Measurements from ENCODE around the gene TMEM250. TPM values are rescaled to one million over a fixed set of nuclear protein-coding genes. Genes with fewer than 3 reads are reported as not detected.

The TMEM250 gene
- total and polyA plus RNA-seq, 5 donors, result 16.5 to 25.5 (median 20.3) TPM

GRCh38 chr9:136138566-136138965 lies 19.9 kb upstream of the TMEM250 start:
- DNase-seq, result peak in 1 of 3 donors; percentile 54
- no peak for ATAC-seq
- Histone ChIP-seq H3K27me3 (ENCODE audit: control insufficient read depth, insufficient read depth) (no peaks in the 10 kb centered on the region), H3K4me3 (ENCODE audit: low read length) (no peak overlapping the region), H3K9me3 (ENCODE audit: control insufficient read depth, low read length) (no peaks in the 10 kb centered on the region), H3K4me1 (ENCODE audit: control insufficient read depth, insufficient read depth, low read length) (peaks cover 2% of the 10 kb centered on the region), H3K27ac (ENCODE audit: low read length) (no peak overlapping the region)
- intact Hi-C loops (cut with DNase I), result no loop called here
- 22% methylated on average over 9 of the region's 9 CpGs for WGBS

- intact Hi-C loops (cut with DNase I), result no loop called here
- ATAC-seq, result no peak
Observed at GRCh38 chr9:136137321-136138265, 18.9 kb upstream of the TMEM250 start.

GRCh38 chr9:136136127-136136925 lies 17.7 kb upstream of the TMEM250 start:
- Histone ChIP-seq H3K27me3 (ENCODE audit: control insufficient read depth, insufficient read depth) (no peaks in the 10 kb centered on the region), H3K4me3 (ENCODE audit: low read length) (no peak overlapping the region), H3K4me1 (ENCODE audit: control insufficient read depth, insufficient read depth, low read length) (peaks cover 2% of the 10 kb centered on the region), H3K9me3 (ENCODE audit: control insufficient read depth, low read length) (no peaks in the 10 kb centered on the region), H3K27ac (ENCODE audit: low read length) (no peak overlapping the region)
- peak in 1 of 3 donors; percentile 36 for DNase-seq
- 83% methylated on average over 33 of the region's 33 CpGs for WGBS
- ATAC-seq, result no peak
- intact Hi-C loops (cut with DNase I), result no loop called here

More at GRCh38 chr9:136137321-136138265, 18.9 kb upstream of the TMEM250 start:
- peak in 1 of 3 donors; percentile 52 for DNase-seq
- Histone ChIP-seq H3K4me1 (ENCODE audit: control insufficient read depth, insufficient read depth, low read length) (peaks cover 2% of the 10 kb centered on the region), H3K27me3 (ENCODE audit: control insufficient read depth, insufficient read depth) (no peaks in the 10 kb centered on the region), H3K27ac (ENCODE audit: low read length) (no peak overlapping the region), H3K9me3 (ENCODE audit: control insufficient read depth, low read length) (no peaks in the 10 kb centered on the region), H3K4me3 (ENCODE audit: low read length) (no peak overlapping the region)
- 69% methylated on average over 27 of the region's 27 CpGs for WGBS

GRCh38 chr9:136135326-136136126 lies 16.9 kb upstream of the TMEM250 start:
- intact Hi-C loops (cut with DNase I), result no loop called here
- Histone ChIP-seq H3K27me3 (ENCODE audit: control insufficient read depth, insufficient read depth) (no peaks in the 10 kb centered on the region), H3K4me3 (ENCODE audit: low read length) (no peak overlapping the region), H3K9me3 (ENCODE audit: control insufficient read depth, low read length) (no peaks in the 10 kb centered on the region), H3K27ac (ENCODE audit: low read length) (no peak overlapping the region), H3K4me1 (ENCODE audit: control insufficient read depth, insufficient read depth, low read length) (peaks cover 2% of the 10 kb centered on the region)
- no peak for ATAC-seq
- peak in 1 of 3 donors; percentile 51 for DNase-seq
- 52% methylated on average over 18 of the region's 18 CpGs for WGBS

GRCh38 chr9:136133959-136134484 lies 15.3 kb upstream of the TMEM250 start:
- Histone ChIP-seq H3K4me1 (ENCODE audit: control insufficient read depth, insufficient read depth, low read length) (peaks cover 2% of the 10 kb centered on the region), H3K9me3 (ENCODE audit: control insufficient read depth, low read length) (no peaks in the 10 kb centered on the region), H3K27ac (ENCODE audit: low read length) (no peak overlapping the region), H3K4me3 (ENCODE audit: low read length) (no peak overlapping the region), H3K27me3 (ENCODE audit: control insufficient read depth, insufficient read depth) (no peaks in the 10 kb centered on the region)
- 28% methylated on average over 18 of the region's 18 CpGs for WGBS
- peak in 1 of 3 donors; percentile 42 for DNase-seq
- no peak for ATAC-seq
- intact Hi-C loops (cut with DNase I), result no loop called here

GRCh38 chr9:136133191-136133958 lies 14.7 kb upstream of the TMEM250 start:
- no peaks in the 10 kb centered on the region for H3K9me3 ChIP-seq (ENCODE audit: control insufficient read depth, low read length)
- H3K4me1 ChIP-seq (ENCODE audit: control insufficient read depth, insufficient read depth, low read length), result peaks cover 2% of the 10 kb centered on the region
- 5% methylated on average over 69 of the region's 69 CpGs for WGBS
- DNase-seq (peak in 2 of 3 donors; percentile 72 to 81), ATAC-seq (peak; percentile 39 to 60)
- H3K27ac ChIP-seq (ENCODE audit: low read length), result no peak overlapping the region
- intact Hi-C loops (cut with DNase I), result no loop called here
- H3K4me3 ChIP-seq (ENCODE audit: low read length), result peak overlapping the region; percentile 52
- no peaks in the 10 kb centered on the region for H3K27me3 ChIP-seq (ENCODE audit: control insufficient read depth, insufficient read depth)

GRCh38 chr9:136132512-136133050 lies 13.9 kb upstream of the TMEM250 start:
- DNase-seq, result peak in 1 of 3 donors; percentile 63
- Histone ChIP-seq H3K27ac (ENCODE audit: low read length) (no peak overlapping the region), H3K9me3 (ENCODE audit: control insufficient read depth, low read length) (no peaks in the 10 kb centered on the region), H3K4me3 (ENCODE audit: low read length) (no peak overlapping the region), H3K4me1 (ENCODE audit: control insufficient read depth, insufficient read depth, low read length) (peaks cover 2% of the 10 kb centered on the region), H3K27me3 (ENCODE audit: control insufficient read depth, insufficient read depth) (no peaks in the 10 kb centered on the region)
- WGBS, result 7% methylated on average over 52 of the region's 52 CpGs
- ATAC-seq, result peak; percentile 4 to 9
- intact Hi-C loops (cut with DNase I), result no loop called here

GRCh38 chr9:136131629-136132511 lies 13.2 kb upstream of the TMEM250 start:
- intact Hi-C loops (cut with DNase I), result no loop called here
- 53% methylated on average over 31 of the region's 31 CpGs for WGBS
- H3K9me3 ChIP-seq (ENCODE audit: control insufficient read depth, low read length), result no peaks in the 10 kb centered on the region
- ATAC-seq, result peak in 1 of 2 donors; percentile 3
- DNase-seq, result peak in 1 of 3 donors; percentile 37
- no peaks in the 10 kb centered on the region for H3K27me3 ChIP-seq (ENCODE audit: control insufficient read depth, insufficient read depth)
- H3K4me1 ChIP-seq (ENCODE audit: control insufficient read depth, insufficient read depth, low read length), result peaks cover 2% of the 10 kb centered on the region
- H3K4me3 ChIP-seq (ENCODE audit: low read length), result no peak overlapping the region
- H3K27ac ChIP-seq (ENCODE audit: low read length), result no peak overlapping the region

GRCh38 chr9:136129176-136129575 lies 10.5 kb upstream of the TMEM250 start:
- intact Hi-C loops (cut with DNase I), result loop anchor here in 3 of 4 donors (5.0 to 10.0 kb wide), 4 partner anchors 244 to 424 kb away; partner anchors contain the start of gene KCNT1 (in 1 of the 3)
- no peaks in the 10 kb centered on the region for H3K27me3 ChIP-seq (ENCODE audit: control insufficient read depth, insufficient read depth)
- no peak overlapping the region for H3K27ac ChIP-seq (ENCODE audit: low read length)
- peaks cover 2% of the 10 kb centered on the region for H3K4me1 ChIP-seq (ENCODE audit: control insufficient read depth, insufficient read depth, low read length)
- H3K4me3 ChIP-seq (ENCODE audit: low read length), result no peak overlapping the region
- DNase-seq (peak in 1 of 3 donors; percentile 31), ATAC-seq (no peak)
- H3K9me3 ChIP-seq (ENCODE audit: control insufficient read depth, low read length), result no peaks in the 10 kb centered on the region
- WGBS, result 60% methylated on average over 17 of the region's 17 CpGs
